Renal pelvis (tissue), 4 donors: ENCODE results near the gene TP53AIP1. TPM values are rescaled to one million over a fixed set of nuclear protein-coding genes. Genes with fewer than 3 reads are reported as not detected.
A peak's percentile ranks its signal among the peaks of the same experiment; 100 is the strongest.

Source experiments
- DNase-seq: peaks from one replicate; pipeline ENCODE4 v3.0.0-alpha.2; 2013
- polyA plus RNA-seq, 3 donors: library from polyadenylated mRNA; unstranded; fragments of 120-200 nt; gene quantifications; one replicate each; pipeline ENCODE4 v1.2.1, GENCODE V29; 2013; ENCODE audit not compliant: insufficient read length in 3 of 3

The TP53AIP1 gene
- polyA plus RNA-seq, 3 donors, result 1.1 to 2.6 (median 1.6) TPM

DNA sequence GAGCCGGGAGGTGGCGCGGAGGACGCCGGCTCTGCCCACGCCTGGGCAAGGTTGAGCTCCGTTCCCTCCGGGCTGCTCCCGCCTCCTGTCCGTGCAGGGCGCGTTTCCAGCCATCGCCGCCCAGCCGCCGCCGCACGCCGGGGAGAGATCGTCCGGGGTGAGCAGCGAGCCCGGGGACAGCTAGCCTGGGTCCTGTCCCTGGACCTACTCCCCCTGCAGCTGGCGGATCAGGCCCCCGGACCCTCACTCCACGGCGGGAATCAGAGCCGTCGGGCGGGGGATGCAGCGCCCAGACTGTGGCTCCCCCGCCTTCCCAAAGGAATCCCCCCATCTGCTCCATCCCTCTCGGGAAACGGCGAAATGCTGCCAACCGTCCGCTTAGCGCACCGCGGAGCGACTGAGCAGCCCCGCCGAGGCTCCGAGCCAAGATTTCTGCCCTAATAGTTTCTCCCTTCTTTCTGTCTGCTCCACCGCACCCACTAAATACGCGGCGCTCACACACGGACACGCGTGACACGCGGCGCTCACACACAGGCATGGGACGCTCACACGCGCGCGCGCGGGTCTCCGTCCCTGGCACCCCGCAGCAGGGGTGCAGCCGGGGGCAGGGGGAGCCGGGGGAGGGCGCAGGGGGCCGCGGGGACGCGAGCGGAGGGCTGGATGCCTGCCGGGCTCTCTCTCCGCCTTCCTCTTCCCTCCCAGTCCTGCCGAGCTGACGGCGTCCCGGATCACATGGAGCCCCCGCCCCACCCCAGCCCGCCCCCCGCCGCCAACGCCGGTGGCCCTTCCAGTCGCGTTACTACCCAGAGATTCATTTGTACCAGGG lies 51.9 kb downstream of the TP53AIP1 start, which contains the start of gene KCNJ5:
Gene KCNJ5 (plus strand): TSS at position 814 of the 826 bp plus-strand sequence. CDS start 19,918 bp downstream, outside the sequence.
- DNase-seq, result peak; percentile 52

DNA sequence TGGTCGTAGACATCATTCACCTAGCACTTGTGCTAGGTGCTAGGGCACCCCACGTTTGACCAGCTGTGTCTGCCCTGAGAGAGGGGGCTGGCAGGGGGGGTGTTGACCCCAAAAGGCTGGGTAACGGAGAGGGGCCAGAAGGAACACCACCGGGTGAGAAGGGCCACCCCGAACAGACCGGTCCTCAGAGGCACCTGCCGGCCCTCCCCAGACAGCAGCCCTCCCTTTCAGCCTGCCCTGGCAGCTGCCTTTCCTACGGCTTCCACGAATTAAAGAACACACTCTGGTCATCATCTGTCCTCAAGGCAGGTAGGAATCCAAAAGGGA lies 52.5 kb downstream of the TP53AIP1 start:
- DNase-seq, result no peak

DNA sequence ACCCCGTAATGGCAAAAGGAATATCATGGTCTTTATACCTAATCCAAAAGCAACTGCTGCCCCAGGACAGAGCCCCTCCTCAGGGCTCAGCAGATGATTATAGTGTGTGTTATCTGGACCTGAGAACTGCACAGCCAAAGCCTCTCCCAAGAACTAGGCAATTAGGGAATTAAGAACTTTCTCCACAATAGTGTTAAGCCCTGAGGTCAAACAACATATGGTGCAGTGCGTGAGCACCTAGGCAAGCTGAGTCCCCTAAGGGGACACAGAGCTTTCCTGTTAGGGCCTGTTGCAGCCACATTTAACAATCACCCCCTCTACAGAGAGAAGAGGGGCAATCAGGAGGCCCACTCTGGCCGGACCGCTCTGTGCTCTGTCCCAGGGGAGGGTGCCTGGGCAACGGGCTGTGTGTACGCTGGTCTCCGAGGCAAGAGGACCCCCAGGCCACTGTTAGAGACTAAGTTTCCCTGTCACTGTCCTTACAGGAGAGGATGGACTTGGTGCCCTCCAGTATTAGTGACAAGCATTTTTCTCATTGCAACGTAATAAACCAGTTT lies 52.9 kb downstream of the TP53AIP1 start:
- DNase-seq, result no peak

DNA sequence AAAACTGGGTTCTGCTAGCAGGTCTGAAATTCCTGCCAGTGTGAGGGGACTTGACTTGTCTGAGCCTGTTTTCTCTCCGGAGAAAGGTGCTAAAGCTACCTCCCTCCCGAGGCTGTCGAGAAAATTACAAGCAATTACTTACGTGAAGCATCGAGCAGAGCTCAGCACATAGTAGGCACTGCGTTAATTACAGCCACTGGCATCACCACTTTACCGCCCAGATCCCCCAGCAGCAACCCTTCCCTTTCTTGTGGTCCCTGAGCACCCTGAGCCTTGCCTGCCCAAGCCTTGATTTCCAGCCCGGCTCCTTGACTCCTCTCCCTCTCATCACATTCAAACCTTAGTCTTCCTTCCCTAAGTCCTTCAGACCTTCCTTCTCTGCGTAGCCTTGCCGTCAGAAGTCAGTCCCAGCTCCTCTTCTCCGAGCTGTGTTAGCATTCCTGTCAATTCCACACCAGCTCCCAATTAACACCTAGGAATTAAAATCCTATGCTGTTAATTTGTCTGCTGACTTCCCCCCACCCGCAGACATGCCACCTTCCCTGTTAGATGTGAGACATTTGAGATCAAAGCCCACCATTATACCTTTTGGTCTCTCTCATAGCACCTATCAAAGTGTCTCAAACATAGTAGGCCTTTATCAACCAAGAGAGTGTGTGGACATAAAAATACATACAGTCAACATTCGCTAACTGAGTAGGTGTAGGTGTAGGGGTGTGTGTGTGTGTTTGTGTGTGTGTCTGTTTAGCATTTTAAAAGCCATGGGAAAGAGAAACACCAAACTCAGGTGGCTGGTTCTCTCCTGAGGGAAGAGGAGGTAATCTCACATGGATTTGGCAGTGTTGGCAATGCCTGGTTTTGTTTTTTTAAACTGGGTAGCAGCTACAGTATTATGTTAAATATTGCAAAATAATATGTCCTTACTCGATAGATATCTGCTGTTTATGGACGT lies 54.4 kb downstream of the TP53AIP1 start:
- no peak for DNase-seq

DNA sequence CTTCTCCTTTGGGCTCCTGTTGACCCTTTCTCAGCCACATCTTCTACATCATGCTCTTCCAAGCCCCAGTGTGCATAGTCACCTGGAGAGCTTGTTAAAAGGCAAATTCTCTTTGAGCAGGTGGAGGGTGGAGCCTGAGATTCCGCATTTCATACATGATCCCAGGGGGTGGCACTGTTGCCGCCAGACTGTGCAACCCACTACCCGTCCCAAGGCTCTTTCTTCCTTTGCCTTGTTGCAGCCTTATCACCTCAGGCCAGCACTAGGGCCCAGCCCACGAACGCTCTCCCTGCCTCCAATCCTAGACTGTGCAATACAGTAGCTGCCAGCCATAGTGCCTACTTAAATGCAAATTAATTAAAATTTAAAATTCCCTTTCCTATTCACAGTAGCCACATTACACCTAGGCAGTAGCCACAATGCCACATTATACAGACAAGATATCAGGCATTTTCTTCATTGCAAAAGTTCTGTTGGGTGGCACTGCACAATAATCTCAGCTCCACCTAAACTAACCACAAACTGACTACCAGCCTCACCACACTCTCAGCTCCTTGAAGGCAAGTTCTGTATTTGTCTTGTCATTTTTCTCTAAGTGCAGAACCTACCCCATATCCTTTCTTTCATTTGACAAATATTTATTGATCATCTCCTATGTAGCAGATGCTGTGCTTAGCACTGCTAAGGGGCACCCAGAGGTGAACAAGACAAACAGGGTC lies 56.1 kb downstream of the TP53AIP1 start:
- DNase-seq, result no peak

Other genes with a start within 250 kb of the TP53AIP1 start
- gene FLI1, start 248.8 kb downstream of the TP53AIP1 start, polyA plus RNA-seq, result 10 to 100 TPM; 23.9 to 27.5 (median 24.8) TPM
- 10 to 100 TPM; 69.9 to 91.8 (median 71.7) TPM for gene KCNJ1, start 75.6 kb downstream of the TP53AIP1 start, polyA plus RNA-seq
- 1 to 10 TPM; 4.0 to 5.8 (median 4.2) TPM for gene KCNJ5, start 51.5 kb downstream of the TP53AIP1 start, polyA plus RNA-seq
- 10 to 100 TPM; 15.4 to 20.5 (median 19.6) TPM for gene ARHGAP32, start 249.5 kb upstream of the TP53AIP1 start, polyA plus RNA-seq